Astrocyte of the hippocampus (primary cell): Measurements from ENCODE around the gene CIZ1.
A peak's percentile ranks its signal among the peaks of the same experiment; 100 is the strongest.

ENCODE experiments used
- DNase-seq: peaks from one replicate; pipeline ENCODE4 v3.0.0; 2011; ENCODE audit warnings: low read depth, low spot score

Gene CIZ1

DNA sequence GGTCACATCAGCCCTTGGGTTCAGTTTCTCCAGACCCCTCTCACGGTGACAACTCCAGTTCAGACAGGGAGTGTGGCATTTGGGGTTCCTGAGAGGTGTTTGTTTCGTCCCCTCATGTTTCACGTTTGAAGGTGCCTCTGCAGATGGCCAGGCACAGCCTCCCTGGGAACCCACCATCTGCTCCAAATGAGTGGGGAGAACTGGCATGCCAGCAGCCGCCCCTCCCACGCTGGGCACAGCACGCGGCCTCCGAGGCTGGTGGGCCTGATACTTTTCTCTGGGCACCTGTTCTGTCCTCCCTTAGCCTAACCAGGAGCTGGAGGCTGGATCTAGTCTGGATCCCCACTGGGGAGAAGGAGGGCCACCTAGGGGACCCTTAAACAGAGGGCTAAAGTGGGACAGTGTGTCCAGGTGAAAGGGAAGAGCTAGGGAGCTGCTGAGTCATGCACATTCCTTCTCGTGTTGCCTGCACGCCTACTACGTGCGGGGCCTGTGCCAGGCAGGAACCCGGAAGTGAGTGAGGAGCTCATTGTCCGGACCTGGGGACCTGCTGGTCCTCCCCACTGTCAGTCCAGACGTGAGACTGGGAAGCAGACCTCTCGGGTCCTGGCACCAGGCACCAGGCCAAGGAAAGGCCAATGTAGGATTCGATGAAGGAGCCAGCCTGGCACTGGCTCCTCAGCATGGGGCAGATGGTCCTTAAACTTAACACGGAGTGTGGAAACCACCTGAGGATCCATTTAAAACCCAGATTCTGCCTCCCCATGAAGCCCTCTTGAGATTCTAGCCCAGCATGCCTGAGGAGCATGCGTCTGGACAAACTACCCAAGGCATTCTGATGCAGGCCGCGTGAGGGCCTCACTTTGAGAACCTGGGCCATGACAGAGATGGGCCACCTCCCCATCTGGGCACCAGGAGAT is 23.5 kb upstream of the CIZ1 start:
- DNase-seq: no peak

DNA sequence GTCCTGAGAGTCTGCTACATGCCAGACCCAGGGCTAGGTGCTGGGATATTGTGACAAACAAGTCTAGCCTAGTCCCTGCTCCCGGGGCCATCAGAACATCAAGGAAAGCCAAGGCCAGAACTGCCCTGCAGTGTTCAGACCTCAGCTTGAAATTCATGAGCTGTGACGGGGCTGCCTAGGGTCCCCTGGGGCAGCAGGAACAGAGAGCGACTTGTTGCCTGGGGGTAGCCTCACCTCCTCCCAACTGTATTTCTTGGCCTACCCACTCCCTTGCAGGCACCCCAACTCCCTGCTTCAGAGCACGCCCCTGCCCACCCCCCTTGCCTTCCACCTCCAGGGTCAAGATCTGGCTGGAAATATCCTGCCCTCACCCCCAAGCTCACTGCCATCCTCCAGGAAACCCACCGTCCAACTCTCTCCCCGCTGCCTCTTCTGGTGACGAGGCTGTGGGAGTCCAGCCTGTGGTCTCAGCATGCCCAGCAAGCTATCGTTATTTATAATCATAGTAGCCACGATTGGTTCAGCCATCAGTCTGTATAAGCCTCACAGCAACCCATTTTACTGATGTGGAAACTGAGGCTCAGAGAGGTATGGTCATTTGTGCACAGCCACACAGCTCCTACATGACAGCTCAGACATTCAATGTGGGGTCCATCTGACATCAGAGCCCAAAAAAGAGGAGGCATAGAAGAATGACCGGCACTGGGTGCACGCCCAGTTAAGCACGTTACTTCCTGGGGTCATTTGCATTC is 22.6 kb upstream of the CIZ1 start:
- no peak for DNase-seq

DNA sequence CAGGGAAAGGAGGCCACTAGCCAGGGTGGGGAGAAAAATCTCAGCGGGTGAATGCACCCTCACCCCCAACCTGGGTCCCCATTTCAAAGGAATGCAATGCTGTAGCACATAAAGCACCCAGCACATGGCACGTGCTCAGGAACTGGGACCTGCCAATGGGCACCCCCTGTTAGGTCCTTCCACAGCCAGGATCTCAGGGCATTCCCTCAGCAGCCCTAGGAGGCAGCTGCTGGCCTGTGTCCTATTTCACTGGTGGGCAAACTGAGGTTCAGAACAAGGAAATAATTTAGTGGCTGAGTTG is 20.6 kb upstream of the CIZ1 start:
- DNase-seq: no peak

DNA sequence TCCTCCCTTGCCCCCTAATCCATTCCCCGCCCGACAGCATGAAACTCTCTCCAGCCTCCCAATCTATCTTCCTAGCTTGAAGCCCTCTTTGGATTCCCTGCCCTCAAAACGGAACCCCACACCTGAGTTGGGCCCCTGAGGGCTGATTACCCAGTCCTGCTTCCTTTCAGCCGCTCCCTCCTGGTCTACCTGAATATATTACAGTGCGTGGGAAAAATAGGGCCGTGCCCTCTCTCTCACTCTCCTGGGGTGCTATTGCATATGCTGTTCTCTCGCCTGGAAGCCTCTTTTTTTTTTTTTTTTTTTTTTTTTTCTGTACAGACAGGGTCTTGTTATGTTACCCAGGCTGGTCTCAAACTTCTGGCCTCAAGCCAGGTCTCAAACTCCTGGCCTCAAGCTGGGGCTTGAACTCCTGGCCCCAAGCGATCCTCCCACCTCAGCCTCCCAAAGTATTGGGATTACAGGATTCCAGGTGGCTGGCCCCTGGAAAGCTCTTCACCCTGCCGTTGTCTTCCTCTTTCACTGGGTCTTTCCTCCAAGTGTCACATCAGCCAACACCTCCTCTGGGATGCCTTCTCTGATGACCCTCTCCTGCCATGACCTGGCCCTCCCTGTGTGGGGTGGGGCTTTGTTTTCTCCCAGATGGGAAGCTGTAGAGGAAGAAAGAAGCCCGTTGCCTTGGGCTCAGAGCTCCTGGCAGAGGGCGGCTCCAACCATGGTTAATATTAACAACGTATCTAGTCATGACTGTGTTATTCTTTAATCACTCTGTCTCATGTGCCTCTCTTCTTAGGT is 20.0 kb upstream of the CIZ1 start:
- no peak for DNase-seq

DNA sequence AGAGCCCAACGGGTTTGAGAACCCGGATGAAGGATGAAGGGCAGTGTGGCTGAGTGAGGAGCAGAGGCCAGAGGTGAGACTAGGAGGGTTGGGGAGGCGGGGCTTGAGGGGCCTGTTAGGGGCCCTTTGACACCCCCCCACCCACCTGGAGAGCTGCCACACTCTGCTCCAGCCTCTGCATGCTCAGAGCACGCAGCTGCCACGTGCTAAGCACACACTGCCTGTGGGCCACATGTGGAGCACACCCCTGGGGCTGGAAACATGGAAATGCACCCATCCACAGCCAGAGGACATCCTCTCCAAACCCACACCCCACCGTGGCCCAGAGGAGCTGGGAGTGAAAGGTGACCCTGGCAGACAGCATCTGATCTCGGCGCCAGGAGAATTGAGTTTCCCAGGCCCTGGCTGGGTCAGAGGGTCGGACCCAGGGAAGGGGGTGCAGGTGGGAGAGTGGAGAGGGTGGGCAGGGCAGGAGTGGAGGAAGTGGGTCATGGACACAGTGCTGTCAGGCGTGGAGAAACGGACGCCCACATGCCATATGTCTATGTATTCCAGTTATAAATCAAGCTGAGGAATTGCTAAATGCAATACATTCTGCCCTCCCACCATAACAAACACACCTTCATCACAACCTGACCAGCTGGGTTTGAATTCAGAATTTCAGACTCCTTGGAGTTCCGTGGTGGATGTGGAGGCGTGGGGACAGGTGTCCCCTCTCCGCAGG is 17.7 kb upstream of the CIZ1 start:
- DNase-seq: no peak

DNA sequence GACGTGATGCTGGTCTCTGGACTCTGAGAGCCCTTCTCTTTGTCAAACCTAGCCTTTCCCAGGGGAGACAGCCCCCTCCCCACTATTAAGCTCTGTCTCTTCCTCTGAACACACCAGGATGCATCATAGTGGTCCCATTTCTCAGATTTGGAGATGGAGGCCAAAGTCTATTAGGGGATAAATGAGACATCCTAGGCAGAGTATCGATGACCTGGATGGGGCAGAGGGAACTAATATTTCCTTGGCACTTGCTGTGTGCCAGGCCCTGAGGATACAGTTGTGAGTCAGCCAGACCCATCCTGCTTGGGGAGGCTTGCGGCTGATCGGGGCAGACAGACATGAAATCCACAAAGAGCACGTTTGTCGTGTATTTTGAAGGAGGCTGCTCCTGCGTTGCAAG is 17.0 kb upstream of the CIZ1 start:
- DNase-seq: no peak

DNA sequence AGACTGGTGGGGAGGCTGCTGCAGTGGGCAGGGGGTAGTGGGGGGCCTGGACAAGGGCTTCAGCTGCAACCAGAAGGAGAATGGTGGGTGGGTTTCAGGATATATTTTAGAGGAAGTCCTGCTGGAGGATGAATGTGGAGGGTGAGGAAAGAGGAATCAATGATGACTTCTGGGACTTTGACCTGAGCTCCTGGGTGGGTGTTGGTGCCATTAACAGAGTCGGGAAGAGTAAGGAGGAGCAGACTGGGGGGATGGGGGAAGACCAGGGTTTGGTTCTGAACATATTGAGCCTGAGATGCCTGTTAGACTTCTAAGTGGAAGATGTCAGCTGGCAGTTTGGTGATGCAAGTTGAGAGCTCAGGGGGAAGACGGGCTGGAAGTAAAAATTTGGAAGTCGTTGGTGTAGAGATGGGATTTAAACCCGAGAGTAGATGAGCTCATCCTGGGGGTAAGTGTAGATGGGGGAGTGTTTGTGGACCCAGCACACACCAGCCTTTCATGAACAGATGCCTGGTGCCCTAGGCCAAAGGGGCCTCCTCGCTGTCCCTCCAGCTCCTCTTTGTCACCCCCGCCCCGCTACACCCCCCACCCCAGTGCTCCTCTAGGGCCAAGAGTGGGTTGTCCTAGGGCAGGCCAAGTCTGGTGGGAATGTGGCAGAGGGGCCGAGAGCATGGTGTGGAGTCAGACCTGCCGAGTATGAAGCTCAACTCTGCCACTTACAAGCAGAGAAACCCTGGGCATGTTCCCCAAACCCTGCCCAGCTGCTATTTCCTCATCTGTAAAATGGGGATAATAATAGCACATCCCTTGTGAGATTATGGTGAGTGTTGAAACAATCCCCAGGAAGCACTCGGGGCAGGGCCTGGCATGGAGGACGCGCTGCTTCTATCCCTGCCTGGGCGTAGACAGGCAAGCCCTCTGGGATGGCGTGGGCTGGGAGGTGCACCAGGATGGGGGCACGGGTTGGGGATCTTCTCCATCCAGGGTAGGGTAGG is 15.8 kb upstream of the CIZ1 start:
- DNase-seq: no peak

DNA sequence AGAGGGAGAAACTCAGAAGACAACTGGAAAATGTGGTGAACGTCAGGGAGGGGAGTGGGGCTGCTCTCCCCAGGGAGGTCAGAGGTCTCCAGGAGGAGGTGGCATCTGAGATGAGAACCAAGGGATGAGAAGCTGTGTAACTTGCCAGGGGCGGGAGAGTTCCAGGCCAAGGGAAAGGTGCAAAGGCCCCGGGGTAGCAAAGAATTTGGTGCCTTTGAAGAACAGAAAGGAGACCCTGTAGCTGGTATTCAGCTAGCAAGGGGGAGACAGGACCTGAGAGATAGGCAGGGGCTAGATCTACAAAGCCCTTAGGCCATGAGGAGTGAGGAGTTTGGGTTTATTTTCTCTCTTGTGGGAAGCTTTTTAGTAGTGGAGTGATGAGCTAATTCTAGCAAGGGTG is 15.1 kb upstream of the CIZ1 start:
- DNase-seq: no peak

DNA sequence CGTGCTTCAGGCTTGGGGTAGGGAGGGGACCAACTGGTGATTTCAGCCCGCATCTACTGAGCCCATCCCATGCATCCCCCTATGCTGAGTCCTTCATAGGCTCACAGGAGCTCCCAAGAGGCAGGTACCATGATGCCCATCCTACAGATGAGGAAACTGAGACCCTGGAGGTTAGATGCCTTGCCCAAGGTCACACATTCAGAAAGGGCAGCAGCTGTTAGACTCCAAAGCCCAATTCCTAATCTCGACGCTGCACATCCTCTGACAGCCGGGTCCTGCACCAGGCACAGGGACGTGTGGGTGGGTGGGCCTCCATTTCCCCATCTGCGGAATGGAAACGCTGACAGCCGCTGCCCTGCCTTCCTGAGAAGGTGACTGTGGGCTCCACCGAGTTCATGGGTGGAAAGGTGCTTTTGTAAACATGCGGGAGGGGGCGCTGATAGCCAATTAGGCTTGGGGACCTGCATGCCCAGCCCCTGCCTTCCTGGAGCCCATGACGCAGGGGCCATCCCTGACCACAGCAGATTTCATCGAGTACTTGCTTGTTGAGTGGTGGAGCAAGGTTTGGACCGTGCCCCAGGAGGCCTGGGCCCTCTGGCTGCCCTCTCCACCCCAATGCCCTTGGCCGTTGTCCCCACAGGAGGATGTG is 14.0 kb upstream of the CIZ1 start:
- DNase-seq: no peak

DNA sequence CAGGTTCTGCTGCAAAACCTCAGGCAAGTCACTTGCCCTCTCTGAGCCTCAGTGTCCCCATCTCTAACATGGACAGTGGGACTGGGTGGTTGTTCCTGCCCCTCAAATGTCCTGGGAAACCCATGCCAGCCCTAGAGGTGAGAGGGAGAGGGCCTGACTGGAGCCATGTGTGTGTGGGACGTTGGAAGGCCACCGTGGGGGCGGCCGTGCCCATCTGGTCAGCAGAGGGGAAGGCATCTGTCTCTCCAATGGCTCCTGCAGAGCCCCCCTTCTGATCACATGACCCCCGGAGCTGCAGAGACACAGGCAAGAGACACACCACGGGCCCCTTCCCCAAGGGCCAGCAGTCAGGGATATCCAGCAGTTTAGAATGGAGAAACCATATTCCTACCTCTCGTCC is 13.5 kb upstream of the CIZ1 start:
- DNase-seq: no peak

DNA sequence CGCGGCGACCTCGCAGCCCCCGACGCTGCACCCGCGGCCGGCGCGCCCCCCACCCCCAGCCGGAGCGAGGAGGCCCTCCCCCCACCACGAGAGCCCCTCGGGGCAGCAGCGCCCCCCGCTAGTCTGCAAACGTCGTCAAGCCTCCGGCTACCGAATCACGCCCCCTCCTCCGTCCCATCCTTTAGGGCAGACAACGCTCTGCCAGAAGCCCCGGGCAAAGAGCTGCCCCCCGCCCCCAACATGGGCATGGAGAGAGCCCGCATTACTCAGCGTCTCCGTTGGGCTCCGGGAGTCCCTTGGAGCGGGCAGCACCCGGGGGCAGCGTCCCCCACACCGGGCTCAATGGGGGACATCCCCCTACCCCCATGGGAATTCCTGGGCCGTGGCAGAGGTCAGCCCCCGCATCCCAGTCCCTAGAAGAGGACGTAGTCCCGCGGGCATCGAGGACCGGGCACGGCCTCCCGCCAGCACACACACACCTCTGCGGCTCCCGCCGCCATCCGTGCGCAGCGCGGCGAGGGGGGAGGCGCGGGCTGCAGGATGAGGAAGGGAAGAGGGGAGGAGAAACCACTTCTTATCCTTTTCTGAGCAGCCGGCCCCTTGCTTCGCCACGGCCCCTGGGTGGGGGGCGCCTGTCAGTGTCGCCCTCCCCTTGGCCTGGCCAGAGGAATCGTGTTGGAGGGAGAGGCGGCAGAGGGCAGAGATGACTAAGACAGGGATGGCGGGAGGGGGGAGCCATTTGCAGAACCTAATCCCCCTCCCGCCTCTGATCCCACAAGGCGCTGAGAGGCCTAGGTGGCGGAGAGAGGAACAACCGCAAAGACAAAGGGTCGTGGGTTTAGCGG is 12.6 kb upstream of the CIZ1 start:
- peak; percentile 72 for DNase-seq

DNA sequence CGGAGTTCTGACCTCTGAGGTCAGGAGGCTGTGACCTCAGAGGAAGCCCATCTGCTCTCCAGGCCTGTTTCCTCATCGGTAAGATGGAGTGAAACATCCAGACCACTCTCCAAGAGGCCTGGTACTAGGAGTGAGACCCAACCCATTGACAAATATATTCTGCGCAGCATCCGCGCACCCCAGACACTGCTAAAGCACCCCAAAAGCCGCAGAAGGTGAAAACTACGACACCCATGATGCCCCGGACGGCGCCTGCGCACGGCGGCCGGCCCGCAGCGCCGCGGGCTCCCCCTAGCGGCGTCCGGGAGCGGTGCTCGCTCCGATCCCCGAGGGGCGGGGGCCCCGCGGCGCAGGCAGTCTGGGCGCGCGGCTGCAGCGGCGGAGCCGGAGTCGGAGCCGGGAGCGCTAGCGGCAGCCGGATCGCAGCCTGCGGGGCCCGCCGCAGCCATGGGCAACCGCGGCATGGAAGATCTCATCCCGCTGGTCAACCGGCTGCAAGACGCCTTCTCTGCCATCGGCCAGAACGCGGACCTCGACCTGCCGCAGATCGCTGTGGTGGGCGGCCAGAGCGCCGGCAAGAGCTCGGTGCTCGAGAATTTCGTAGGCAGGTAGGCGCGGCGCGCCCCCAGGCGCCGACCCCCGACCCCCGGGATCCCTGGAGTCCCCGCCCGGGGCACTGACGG is 11.8 kb upstream of the CIZ1 start, which contains the start of gene DNM1:
Gene DNM1, plus strand, starts transcription at position 356 of the 683 bp plus-strand sequence. Its CDS starts 92 bp downstream, at position 448.
- peak; percentile 88 for DNase-seq

DNA sequence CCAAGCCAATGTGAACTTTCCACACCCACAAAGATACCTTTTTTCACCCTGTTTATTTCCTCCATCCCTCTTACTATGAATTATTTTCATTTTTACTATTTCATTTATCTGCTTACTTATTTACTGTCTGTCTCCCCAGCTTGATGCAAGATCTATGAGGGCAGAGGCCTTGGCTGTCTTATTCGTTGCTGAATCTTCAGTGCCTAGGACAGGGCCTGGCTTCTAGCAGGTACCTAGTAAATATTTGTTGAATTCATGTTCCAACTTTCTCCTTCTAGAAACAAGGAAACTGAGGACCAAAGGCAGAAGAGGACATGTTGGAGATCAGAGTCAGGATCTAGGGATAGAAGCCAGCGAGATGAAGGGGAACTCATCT is 11.3 kb upstream of the CIZ1 start:
- no peak for DNase-seq

DNA sequence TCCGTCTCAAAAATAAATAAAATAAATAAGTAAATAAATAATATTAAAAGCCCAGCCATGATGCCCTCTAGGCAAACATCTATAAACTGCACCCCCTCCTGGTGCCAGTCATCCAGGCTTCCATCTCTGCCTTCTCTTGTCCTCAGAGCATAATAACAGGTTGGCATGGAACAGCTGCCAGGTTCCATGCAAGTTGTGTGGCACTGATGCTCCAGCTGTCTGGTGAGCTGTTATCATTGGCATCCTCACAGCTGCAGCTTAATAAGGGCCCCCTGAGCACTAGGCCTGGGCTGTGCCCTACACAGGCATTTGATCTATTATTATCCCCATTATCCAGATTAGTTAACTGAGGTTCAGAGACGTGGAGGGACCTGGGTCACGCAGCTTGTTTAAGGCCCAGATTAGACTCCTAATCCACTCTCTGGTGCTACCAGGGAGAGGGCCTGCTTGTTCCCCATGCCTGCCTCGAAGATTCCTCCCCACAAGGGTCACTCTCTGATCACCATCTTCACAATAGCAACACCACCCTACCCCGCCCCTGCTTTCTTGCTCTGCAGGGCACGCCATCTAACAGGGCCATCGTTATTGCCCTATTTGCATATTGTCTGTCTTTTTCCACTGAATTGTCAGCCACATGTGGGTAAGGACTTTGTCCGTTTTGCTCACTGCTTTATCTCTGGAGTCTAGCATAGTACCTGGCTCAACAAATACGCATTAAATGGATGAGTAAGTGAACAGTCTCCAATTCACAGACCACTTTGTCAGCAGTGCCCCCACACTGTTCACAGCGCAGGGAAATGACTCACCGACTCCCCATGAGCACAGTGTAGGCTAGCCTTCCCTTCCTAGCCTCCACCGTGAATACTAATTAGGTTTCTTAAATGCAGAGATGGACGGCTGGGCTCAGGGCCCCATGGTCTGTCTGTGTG is 10.3 kb upstream of the CIZ1 start:
- peak; percentile 67 for DNase-seq

DNA sequence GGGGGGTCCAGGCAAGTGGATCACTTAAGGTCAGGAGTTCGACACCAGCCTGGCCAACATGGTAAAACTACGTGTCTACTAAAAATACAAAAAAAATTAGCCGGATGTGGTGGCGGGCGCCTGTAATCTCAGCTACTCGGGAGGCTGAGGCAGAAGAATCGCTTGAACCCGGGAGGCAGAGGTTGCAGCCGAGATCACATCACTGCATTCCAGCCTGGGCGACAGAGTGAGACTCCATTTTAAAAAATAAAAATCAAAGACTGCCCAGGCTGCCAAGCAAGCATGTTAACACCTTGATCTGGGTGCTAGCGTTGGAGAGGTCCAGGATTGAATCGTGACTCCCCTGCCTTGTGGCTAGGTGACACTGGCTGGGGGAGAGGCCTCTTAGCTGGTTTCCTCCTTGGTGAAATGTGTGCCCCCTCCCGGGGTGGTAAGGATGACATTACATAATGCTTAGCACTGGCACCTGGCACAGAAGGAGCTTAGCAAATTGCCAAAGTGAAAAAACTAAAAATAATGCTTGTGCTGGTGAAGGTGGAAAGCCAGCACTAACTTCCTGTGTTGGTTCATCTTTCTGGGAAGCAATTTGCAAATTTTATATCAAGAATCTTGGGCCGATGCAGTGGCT is 2.2 kb upstream of the CIZ1 start:
- no peak for DNase-seq

DNA sequence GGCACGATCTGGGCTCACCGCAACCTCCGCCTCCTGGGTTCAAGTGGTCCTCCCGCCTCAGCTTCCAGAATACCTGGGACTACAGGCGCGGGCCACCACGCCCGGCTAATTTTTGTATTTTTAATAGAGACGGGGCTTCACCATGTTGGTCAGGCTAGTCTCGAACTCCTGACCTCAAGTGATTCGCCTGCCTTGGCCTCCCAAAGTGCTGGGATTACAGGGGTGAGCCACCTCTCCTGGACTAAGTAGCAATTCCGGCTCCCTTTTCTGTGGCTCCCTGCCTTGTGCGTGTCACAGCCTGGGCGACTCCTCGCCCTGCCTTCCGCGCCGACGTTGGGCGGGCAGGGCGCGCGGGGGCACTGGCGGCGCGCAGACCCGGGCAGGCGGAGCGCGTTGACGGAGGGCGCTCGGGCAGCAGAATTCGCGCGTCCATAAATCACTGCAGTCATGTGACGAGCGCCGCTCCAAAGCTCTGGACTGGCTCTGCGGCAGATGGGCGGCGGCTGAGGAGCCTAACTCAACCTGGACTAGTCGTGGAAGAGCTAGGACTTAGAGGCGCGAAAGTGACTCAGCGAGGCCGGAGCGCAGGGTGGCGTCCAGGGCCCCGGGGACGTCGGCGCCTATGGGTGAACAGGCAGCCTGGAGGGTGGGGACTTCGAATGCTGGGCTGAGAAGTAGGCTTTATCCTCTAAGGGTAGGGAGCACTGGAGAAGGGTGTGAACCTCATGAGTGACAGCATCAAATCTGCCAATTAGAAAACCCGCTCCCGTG is 1.4 kb upstream of the CIZ1 start:
- DNase-seq: peak; percentile 95
